HEK293T (cell line): ENCODE measurements around the gene ITIH2.
"Not testable (repeated sequence)": the region's sequence is repeated elsewhere in the genome, so short reads cannot be mapped to it uniquely, and the experiment has no call there.

Source experiments
- BHLHE40 ChIP-seq: fragments of 450-650 bp; IDR thresholded peaks from 2 replicates; pipeline ENCODE4 v1.6.1; 2016; ENCODE audit warnings: mild to moderate bottlenecking, moderate library complexity, borderline replicate concordance
- FOXM1 ChIP-seq: fragments of 450-650 bp; IDR thresholded peaks from 2 replicates; pipeline ENCODE4 v1.6.1; 2017; ENCODE audit warnings: mild to moderate bottlenecking, borderline replicate concordance
- LEF1 ChIP-seq: fragments of 450-650 bp; IDR thresholded peaks from 2 replicates; pipeline ENCODE4 v1.6.1; 2017; ENCODE audit warnings: mild to moderate bottlenecking, borderline replicate concordance
- NFRKB ChIP-seq: fragments of 450-650 bp; IDR thresholded peaks from 2 replicates; pipeline ENCODE4 v1.6.1; 2016; ENCODE audit warnings: mild to moderate bottlenecking, moderate library complexity
- PKNOX1 ChIP-seq: fragments of 450-650 bp; IDR thresholded peaks from 2 replicates; pipeline ENCODE4 v1.6.1; 2016
- SP1 ChIP-seq: fragments of 450-650 bp; IDR thresholded peaks from 2 replicates; pipeline ENCODE4 v1.6.1; 2017
- ZNF384 ChIP-seq: fragments of 450-650 bp; IDR thresholded peaks from 2 replicates; pipeline ENCODE4 v1.6.1; 2016

- TF ChIP-seq PKNOX1, BHLHE40, ZNF384, SP1, FOXM1, NFRKB, LEF1: not testable (repeated sequence)
Observed at GRCh38 chr10:7692368-7692767, 10.7 kb upstream of the ITIH2 start.
